DMS53 (cell line): ENCODE data around the gene CCL28.
"Not testable (repeated sequence)": the region's sequence is repeated elsewhere in the genome, so short reads cannot be mapped to it uniquely, and the experiment has no call there.

Experiments
- DNase-seq: peaks from one replicate; lab custom pipeline; 2025; lab: John Stamatoyannopoulos, UW

Gene CCL28, protein sequence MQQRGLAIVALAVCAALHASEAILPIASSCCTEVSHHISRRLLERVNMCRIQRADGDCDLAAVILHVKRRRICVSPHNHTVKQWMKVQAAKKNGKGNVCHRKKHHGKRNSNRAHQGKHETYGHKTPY

GRCh38 chr5:43412156-43412555 is at the start of gene CCL28:
TSS of gene CCL28 (minus strand) at chr5:43412391. CDS start at chr5:43412316, 75 bp downstream.
- DNase-seq = no peak

- no peak for DNase-seq
Measured at GRCh38 chr5:43461066-43461465, 48.9 kb upstream of the CCL28 start.

DNA sequence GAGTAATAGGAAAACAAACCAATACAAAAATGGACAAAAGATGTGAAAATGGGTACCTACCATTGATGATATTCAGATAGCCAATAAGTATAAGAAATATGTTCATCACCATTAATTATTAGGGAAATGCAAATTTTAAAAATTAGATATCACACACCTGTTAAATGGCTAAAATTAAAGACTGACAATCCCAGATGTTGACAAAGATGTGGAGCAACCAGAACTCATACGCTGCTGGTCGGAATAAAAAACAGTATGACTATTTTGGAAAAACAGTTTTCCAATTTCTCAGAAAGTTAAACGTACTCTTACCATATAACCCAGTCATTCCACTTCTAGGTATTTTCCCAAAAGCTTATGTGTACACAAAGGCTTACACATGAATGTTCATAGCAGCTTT is 44.4 kb upstream of the CCL28 start:
- no peak for DNase-seq

GRCh38 chr5:43441575-43441974 is 29.4 kb upstream of the CCL28 start:
- not testable (repeated sequence) for DNase-seq

DNA sequence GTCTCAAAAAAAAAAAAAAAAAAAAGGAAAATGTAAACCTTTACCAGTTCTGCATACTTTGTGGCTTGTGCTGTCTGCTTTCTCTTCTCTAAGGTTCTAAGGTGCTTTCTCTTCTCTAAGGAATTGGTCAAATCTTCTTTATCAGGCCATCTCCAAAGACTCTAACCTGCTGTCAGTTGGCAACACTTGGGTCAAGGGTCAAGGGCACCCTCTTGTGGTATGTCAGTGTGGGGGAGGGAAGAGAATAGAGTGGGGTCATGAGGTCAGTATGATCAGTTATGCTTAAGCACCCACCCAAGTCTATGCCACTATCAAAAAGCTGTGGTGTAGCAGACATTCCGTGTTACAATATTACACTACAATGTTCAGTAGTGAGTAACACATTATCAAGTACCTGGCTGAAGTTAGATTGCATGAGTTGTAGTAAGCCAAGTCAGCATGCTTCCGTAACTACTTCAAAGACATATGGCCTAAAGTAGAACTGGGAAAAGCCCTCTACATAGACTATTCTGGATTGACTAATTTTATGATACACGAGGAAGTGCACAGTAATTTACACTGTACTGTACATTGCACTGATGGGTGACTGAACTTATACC is 25.0 kb upstream of the CCL28 start:
- DNase-seq = no peak

DNA sequence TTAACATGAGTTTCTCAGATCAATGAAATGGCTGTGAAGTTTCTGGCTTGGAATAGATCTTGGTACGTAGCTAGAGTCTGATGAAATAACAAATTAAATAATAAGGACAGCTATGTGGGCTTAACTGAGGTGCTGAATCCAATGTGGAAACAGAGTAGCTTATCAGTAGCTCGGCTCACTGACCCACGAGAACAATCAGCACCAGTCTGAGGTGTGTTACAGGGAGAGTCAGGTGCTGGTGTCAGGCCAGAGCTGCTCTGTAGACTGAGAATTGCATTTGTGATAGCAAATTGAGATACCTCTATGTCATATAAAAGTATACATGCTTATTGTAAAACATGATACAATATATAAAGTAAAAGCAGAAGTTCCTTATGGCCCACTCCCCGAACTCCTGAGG is 21.2 kb upstream of the CCL28 start:
- DNase-seq = no peak

DNA sequence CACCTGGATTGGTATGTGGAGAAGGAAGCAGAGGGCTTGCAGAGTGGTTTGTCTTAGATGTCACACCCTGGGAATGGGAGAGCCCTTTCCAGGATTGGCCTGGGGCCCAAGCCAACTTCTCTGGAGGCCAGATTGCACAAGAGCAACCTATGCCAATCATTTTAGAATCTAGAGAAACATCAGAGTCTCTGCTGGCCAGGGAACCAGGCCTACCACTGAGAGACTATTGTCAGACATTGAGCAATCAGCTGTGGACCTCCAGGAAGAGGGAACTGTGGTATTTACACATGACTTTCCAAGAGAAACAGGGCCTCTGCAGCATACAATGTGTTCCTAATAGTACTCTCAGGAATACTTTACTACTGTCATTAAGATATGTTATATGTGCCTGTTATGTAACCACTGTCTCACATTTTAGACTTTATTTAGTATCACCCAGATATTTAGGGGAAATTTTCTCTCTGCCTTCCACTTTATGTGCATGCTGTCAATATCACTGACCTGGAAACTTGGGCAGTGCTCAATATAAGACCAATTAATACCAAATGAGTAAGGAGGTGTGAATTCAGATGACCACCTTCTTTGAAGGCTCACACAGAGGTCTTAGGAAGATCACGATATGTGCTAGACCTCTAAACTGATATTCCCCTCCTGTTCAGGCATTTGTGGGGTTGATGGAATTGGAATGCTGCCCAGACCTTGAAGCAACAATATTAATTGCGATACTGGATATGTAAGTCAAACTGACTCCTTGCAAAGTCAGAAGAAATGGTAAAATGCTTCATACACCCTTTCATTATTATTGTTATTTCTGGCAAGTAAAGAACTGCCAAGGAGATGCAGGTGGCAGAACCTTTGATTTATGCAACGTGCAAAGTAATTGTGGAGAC is 20.5 kb upstream of the CCL28 start:
- DNase-seq = peak; percentile 5

GRCh38 chr5:43429706-43430105 is 17.5 kb upstream of the CCL28 start:
- no peak for DNase-seq

DNA sequence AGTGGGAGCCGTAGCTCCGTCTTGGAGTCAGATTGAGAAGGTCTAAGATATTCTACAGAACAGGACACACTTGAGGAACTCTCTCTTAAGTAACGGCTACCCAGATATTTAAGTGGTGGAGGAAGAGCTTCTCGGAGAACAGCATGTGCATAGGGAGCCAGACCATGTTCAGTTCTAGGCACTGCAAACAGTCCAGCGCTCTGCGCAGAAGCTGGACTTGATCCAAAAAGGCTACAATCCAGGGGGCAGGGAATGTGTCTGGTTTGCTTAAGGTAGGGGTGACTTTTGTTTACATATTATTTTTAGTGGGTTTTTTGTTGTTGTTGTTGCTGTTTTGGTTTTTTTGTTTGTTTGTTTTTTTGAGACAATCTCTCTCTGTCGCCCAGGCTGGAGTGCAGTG is 16.8 kb upstream of the CCL28 start:
- DNase-seq = no peak

DNA sequence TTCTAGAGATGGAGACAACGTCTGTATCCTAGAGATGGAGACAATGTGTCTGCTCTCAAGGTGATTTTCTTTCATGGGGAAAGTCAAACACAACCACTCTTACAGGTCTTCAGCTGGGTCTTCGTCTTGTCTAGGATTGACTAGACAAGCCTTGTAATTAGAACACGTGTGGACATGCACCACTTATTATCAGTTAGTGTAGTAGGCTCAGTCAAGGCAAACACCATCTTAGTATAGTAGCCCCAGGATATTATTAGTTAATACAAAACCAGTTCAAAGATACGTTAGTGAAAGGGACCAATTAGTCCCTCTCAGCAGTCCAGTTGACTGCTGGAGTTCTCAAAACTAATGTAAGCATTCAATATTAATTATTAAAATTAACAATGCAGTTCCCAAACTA is 15.1 kb upstream of the CCL28 start:
- no peak for DNase-seq

GRCh38 chr5:43425983-43426382 is 13.8 kb upstream of the CCL28 start:
- peak; percentile 35 for DNase-seq

DNA sequence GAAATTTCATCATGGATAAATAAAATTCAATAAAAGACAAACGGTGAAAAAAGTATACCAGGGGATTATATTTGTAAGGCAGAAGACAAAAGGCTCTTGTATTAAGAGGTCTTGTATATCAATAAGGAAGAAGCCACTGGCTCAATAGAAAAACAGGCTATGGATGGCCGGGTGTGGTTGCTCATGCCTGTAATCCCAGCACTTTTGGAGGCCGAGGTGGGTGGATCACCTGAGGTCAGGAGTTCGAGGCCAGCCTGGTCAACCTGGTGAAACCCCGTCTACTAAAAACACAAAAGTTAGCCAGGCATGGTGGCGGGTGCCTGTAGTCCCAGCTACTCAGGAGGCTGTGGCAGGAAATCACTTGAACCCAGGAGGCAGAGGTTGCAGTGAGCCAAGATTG is 10.9 kb upstream of the CCL28 start:
- not testable (repeated sequence) for DNase-seq

DNA sequence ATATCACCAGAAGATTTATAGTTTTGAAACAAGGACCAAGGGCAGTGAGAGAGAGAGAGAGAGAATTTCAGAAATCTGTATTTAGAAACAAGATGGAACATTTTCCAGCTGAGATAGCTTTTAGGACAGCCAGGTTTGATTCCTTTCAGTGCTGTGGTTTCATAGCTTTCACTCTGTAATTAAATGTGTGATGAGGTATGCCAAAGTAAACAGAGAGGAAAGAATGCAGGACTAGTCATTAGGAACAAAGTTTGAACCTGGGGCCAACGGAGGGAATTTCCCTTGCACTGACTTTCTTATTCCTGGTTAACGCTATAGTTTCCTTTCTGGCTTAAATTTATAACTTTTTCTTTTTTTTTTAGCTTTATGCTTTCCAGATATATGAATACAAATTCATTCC is 10.0 kb upstream of the CCL28 start:
- no peak for DNase-seq

DNA sequence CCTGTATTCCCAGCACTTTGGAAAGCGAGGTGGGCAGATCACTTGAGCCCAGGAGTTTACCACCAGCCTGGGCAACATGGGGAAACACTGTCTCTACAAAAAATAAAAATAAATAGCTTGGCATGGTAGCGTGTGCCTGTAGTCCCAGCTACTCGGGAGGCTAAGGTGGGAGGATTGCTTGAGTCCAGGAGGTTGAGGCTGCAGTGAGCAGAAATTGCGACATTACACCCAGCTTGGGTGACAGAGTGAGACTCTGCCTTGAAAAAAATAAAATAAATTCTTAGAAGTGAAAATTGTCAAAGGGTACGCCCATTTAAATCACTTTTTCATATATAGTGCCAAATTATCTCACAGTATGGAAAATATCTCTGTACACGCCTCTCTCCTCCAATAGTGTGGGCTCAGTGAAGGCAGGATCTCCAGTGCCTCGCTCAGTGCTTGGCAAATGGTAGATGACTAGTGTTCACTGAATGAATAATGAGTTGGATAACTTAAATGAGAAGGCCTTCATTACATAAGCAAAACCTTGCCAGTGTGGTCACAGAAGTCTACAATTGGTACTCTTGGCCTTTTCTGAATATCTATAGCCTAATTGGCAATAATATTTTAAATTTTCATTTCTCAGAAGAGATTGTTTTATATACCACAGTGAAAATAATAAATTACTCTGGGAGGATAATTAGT is 9.4 kb upstream of the CCL28 start:
- no peak for DNase-seq

DNA sequence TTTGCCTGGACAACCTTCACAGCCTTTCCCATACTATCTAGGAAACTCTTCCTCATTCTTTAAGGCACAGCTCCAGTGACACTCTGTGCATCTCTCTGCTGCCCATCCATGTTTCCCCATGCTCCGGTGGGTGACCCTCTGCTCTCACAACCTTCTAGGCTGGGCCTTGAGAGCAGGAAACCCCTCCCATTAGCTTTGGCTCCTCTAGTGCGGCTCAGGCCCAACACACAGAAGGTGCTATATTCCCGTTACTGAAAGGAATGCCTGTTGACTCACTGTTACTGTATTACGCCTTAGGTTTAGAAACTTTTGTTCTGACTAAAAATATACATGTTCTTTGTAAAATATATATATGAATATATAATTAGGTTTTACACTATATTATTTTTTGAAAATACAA is 8.1 kb upstream of the CCL28 start:
- no peak for DNase-seq

DNA sequence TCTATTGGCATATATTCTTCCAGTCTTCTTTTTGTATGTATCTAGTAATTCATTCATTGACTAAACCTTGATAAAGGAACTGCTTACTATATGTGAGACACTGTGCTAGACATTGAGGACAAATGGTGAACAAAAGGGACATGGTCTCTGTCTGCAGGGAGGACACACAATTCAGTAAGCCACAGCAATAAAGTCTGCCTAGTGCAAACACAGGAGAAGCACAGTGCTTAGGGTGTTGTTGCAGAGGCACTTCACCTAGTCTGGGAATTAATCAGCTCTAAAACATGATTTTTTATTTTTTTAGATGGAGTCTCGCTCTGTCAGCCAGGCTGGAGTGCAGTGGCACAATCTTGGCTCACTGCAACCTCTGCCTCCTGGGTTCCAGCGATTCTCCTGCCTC is 6.4 kb upstream of the CCL28 start:
- DNase-seq = no peak

DNA sequence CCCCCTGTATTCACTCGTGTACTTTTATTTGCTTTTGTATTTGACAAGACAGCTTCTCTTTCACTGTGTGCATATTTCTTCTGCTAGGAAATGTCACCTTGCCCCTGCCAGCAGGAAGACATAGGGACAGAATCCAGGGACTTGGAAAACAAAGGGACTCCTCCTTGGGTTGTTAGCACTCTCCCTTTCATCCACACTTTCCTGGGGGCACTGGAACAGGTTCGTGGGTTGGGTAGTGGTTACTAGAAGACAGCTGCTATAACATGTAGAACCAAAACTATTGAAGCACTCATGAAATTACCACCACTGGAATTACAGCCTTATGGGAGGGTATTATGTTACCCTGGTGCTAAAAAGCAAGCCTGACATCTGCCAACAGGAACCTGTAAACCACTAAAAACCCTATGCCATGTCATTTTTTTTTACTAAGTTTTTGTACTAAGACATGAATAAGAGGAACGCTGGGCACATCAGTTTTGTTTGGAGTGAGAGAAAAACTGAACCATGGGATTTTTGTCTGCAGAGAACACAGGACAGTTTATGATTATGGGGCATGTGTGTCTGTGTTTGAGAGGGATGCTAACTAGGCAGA is 4.7 kb upstream of the CCL28 start:
- DNase-seq = no peak

DNA sequence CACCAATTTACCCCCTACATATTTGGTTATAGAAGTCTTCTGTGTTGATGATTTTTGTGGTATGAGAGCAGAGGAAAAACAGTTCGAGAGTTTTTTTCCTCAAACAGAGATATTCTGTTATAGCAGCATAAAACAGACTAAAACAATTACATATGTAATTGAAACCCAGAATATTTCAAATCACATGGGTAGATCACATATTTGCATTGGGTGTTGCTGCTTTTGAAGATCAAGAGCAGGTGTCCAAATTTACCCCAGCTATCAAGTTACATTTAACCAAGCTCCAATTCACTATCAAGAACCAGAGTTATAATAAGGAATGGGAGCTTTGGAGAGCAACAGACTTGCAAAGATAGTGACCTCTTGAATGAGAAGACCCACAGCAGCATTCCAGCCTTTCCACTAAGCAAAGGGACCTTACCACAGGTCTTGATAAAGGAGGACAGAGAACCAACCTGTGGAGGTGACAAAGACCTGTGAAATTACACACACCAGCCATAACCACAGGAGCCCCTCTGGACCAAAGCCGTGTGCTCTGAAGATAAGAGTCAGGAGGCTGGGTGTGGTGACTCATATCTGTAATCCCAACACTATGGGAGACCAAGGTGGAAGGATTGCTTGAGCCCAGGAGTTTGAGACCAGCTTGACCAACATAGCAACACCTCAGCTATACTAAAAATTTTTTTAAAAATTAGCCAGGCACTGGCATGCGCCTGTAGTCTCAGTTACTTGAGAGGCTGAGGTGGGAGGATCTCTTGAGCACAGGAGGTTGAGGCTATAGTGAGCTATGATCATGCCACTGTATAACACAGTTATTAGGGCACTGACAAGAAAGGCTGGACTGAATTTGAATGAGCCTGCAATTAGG is 4.0 kb upstream of the CCL28 start:
- peak; percentile 63 for DNase-seq

GRCh38 chr5:43413966-43414365 is 1.8 kb upstream of the CCL28 start:
- no peak for DNase-seq

GRCh38 chr5:43412644-43413043 is 453 bp upstream of the CCL28 start:
- DNase-seq = no peak

GRCh38 chr5:43411495-43411894 is 696 bp downstream of the CCL28 start:
- no peak for DNase-seq
